Measurements from ENCODE around the gene CACNB2.

DNA sequence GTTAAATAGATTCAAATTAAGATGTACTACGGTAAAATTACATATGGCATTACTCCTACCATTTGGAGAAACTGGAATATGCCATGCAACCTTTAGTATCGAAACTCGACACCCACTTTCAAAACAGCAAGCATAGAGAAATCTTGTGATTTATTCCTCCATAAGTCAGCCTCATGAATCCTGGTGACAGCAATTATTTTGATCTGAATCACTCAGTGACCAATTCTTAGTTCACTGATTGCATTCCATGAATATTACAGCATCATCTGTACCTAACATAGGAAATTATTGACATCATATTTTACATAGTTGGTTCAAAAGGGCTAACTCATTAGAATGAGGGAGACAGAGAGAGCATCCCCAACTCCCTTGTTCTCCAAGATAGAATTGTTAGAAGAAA, 89.6 kb downstream of the CACNB2 start:
- TF ChIP-seq, protein P1, sequence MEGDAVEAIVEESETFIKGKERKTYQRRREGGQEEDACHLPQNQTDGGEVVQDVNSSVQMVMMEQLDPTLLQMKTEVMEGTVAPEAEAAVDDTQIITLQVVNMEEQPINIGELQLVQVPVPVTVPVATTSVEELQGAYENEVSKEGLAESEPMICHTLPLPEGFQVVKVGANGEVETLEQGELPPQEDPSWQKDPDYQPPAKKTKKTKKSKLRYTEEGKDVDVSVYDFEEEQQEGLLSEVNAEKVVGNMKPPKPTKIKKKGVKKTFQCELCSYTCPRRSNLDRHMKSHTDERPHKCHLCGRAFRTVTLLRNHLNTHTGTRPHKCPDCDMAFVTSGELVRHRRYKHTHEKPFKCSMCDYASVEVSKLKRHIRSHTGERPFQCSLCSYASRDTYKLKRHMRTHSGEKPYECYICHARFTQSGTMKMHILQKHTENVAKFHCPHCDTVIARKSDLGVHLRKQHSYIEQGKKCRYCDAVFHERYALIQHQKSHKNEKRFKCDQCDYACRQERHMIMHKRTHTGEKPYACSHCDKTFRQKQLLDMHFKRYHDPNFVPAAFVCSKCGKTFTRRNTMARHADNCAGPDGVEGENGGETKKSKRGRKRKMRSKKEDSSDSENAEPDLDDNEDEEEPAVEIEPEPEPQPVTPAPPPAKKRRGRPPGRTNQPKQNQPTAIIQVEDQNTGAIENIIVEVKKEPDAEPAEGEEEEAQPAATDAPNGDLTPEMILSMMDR (conservative IDR thresholded peaks at IDR 0.05 in 1 of 2, IDR thresholded peaks at IDR 0.05 in 1 of 2; ENCODE audit: extremely low read depth in 1 of 2, insufficient read depth in 1 of 2, low read depth in 1 of 2, low read length in 2 of 2) = no peak
- TF ChIP-seq EZH2 (IDR thresholded peaks at IDR 0.05; ENCODE audit: borderline replicate concordance, low read length) = no peak
